RWPE1 (cell line): Measurements from ENCODE around the gene MAPK4.

Source experiments
- CTCF ChIA-PET: fragments of 350-600 bp; sonication (Branson Sonifier 250); formaldehyde crosslinking; extraction: SDS; loops from one replicate; lab custom pipeline; 2021; lab: Yijun Ruan, JAX
- POLR2A ChIA-PET: fragments of 400-600 bp; formaldehyde crosslinking; extraction: SDS; loops from one replicate; lab custom pipeline; 2020; ENCODE audit warnings: antibody characterized with exemption; ENCODE audit not compliant: low non-redundant PET; lab: Yijun Ruan, JAX
- DNase-seq: peaks from one replicate; pipeline ENCODE4 v3.0.0; 2012; ENCODE audit warnings: low spot score
- H3K27ac ChIP-seq: fragments of 450-650 bp; 2 replicates; pipeline ENCODE4 v1.5.1; 2017
- CTCF ChIP-seq: fragments of 450-650 bp; conservative IDR thresholded peaks from 2 replicates; pipeline ENCODE4 v1.5.1; 2017; ENCODE audit warnings: low read depth, mild to moderate bottlenecking

MAPK4 gene

GRCh38 chr18:50679656-50680055 is 119.8 kb downstream of the MAPK4 start:
- no peak for TF ChIP-seq CTCF
- no peak overlapping the region for H3K27ac ChIP-seq
- POLR2A ChIA-PET: no interaction called here
- DNase-seq: no peak
- CTCF ChIA-PET: no interaction called here

- no peak overlapping the region for H3K27ac ChIP-seq
- no peak for DNase-seq
- TF ChIP-seq CTCF: no peak
- CTCF ChIA-PET: no interaction called here
- POLR2A ChIA-PET: no interaction called here
Observed at GRCh38 chr18:50680966-50681365, 121.1 kb downstream of the MAPK4 start.

GRCh38 chr18:50682852-50683251 is 123.0 kb downstream of the MAPK4 start:
- DNase-seq: no peak
- no peak overlapping the region for H3K27ac ChIP-seq
- ChIA-PET CTCF (no interaction called here), POLR2A (no interaction called here)
- no peak for TF ChIP-seq CTCF

GRCh38 chr18:50686409-50686808 is 126.5 kb downstream of the MAPK4 start:
- DNase-seq: no peak
- POLR2A ChIA-PET: no interaction called here
- CTCF ChIA-PET: no interaction called here
- H3K27ac ChIP-seq: no peak overlapping the region
- no peak for TF ChIP-seq CTCF

GRCh38 chr18:50687491-50687890 is 127.6 kb downstream of the MAPK4 start:
- H3K27ac ChIP-seq: no peak overlapping the region
- no peak for TF ChIP-seq CTCF
- DNase-seq: no peak
- ChIA-PET CTCF (no interaction called here), POLR2A (no interaction called here)

GRCh38 chr18:50689578-50689977 is 129.7 kb downstream of the MAPK4 start:
- POLR2A ChIA-PET: no interaction called here
- H3K27ac ChIP-seq: no peak overlapping the region
- CTCF ChIA-PET: no interaction called here
- DNase-seq: no peak
- TF ChIP-seq CTCF: no peak

- CTCF ChIA-PET: no interaction called here
- H3K27ac ChIP-seq: no peak overlapping the region
- no peak for DNase-seq
- POLR2A ChIA-PET: no interaction called here
- TF ChIP-seq CTCF: no peak
Observed at GRCh38 chr18:50694147-50694546, 134.3 kb downstream of the MAPK4 start.
